Tibial nerve (tissue), 4 donors: ENCODE data around the gene FHAD1. TPM values are rescaled to one million over a fixed set of nuclear protein-coding genes. Genes with fewer than 3 reads are reported as not detected.

Experiments used
- DNase-seq, 2 donors: peaks; one replicate each; pipeline ENCODE4 v3.0.0-alpha.2; 2019; ENCODE audit warnings: low spot score in 2 of 2
- H3K27ac ChIP-seq, 4 donors: fragments of 200-600 bp; sonication (generic) in 3 of 4; one replicate each; pipeline ENCODE4 v1.5.1; 2017 to 2019; ENCODE audit warnings: mild to moderate bottlenecking in 1 of 4
- H3K27me3 ChIP-seq, 2 donors: fragments of 200-600 bp; sonication (generic) in 1 of 2; one replicate each; pipeline versions ENCODE4 v1.5.1 to v1.6.0; 2017 to 2019
- H3K36me3 ChIP-seq, 3 donors: fragments of 200-600 bp; sonication (generic); one replicate each; pipeline ENCODE4 v1.5.1; 2018 to 2019
- H3K4me1 ChIP-seq, 4 donors: fragments of 200-600 bp; sonication (generic) in 3 of 4; one replicate each; pipeline ENCODE4 v1.5.1; 2017 to 2019
- H3K4me3 ChIP-seq, 4 donors: fragments of 200-600 bp; sonication (generic) in 3 of 4; one replicate each; pipeline ENCODE4 v1.5.1; 2017 to 2019; ENCODE audit warnings: mild to moderate bottlenecking in 1 of 4, moderate library complexity in 1 of 4
- H3K9me3 ChIP-seq, 4 donors: fragments of 200-600 bp; sonication (generic) in 3 of 4; one replicate each; pipeline ENCODE4 v1.5.1; 2017 to 2019
- CTCF ChIP-seq, 5 experiments: fragments of 200-600 bp in 3 of 5; fragments of 450-650 bp in 2 of 5; sonication (generic) in 3 of 5; IDR thresholded peaks; one replicate each; pipeline ENCODE4 v1.5.1; 2016 to 2019; ENCODE audit warnings: antibody characterized with exemption in 5 of 5, mild to moderate bottlenecking in 3 of 5, moderate library complexity in 2 of 5
- EP300 ChIP-seq, 2 donors: sonication (generic); formaldehyde crosslinking; IDR thresholded peaks; one replicate each; pipeline ENCODE4 v1.6.1; 2017; ENCODE audit warnings: antibody characterized with exemption in 2 of 2, mild to moderate bottlenecking in 1 of 2
- POLR2A ChIP-seq, 2 donors: fragments of 450-650 bp; IDR thresholded peaks; one replicate each; pipeline ENCODE4 v1.6.1; 2017; ENCODE audit warnings: antibody characterized with exemption in 2 of 2, mild to moderate bottlenecking in 2 of 2, moderate library complexity in 2 of 2
- WGBS, 2 donors: methylation state at CpG; one replicate each; pipeline ENCODE4 v1.1.5; 2018; 5-methylcytosine and 5-hydroxymethylcytosine counted together
- total RNA-seq, 4 donors: library from RNA; depleted of rRNA; stranded (reverse); fragments of >200 nt; gene quantifications; one replicate each; pipeline ENCODE4 v1.1.0, GENCODE V29; 2016

FHAD1 gene
- total RNA-seq, 4 donors from 2014 or later = 0.30 to 0.63 TPM; not detected in 2

GRCh38 chr1:15254559-15254958 is 7.5 kb downstream of the FHAD1 start:
- no peak overlapping the region for H3K4me3 ChIP-seq
- 63 to 74% methylated on average over 2 of the region's 2 CpGs for WGBS, 2 donors
- H3K9me3 ChIP-seq = no peaks in the 10 kb centered on the region
- H3K36me3 ChIP-seq = no peaks in the 10 kb centered on the region
- H3K27ac ChIP-seq = no peak overlapping the region
- peaks cover 0 to 3% of the 10 kb centered on the region in 2 donors for H3K27me3 ChIP-seq
- no peaks in the 10 kb centered on the region for H3K4me1 ChIP-seq
- no peak for DNase-seq
- TF ChIP-seq CTCF (IDR thresholded peaks at IDR 0.05) (no peak), EP300 (IDR thresholded peaks at IDR 0.05) (no peak), POLR2A (IDR thresholded peaks at IDR 0.05) (no peak)

DNA sequence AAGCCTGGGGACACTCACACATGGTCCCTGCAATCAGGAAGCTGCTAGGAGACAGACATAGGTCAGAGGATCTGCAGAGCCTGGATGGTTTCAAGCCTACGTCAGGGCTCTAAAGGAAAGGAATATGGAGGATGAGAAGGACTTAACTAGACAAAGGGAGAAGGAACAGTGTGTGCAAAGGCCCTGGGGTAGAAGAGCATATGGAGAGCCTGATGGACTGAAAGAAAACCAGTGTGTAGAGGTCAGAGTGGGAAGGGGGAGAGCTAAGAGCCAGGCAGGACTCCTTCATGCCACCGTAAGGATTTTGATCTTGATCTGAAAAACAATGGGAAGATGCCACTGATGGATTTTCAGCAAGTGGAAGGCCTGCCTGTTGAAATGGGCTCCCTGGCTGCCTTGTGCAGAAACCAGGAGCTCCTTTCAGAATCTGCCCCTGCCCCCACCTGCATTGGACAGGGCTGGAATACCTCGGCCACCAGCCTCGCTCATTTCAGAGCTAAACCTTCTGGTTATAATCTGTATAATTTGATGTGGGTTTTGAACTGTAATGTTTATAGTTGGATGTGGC is 8.6 kb downstream of the FHAD1 start:
- Histone ChIP-seq H3K4me1 (peaks cover 0 to 2% (median 0%) of the 10 kb centered on the region in 4 donors), H3K4me3 (no peak overlapping the region), H3K36me3 (no peaks in the 10 kb centered on the region), H3K9me3 (no peaks in the 10 kb centered on the region), H3K27ac (no peak overlapping the region), H3K27me3 (no peaks in the 10 kb centered on the region)
- no peak for DNase-seq
- no peak for TF ChIP-seq POLR2A (IDR thresholded peaks at IDR 0.05)
- no peak for TF ChIP-seq EP300 (IDR thresholded peaks at IDR 0.05)
- no peak for TF ChIP-seq CTCF (IDR thresholded peaks at IDR 0.05)
- 90 to 93% methylated on average over 4 of the region's 4 CpGs for WGBS, 2 donors

DNA sequence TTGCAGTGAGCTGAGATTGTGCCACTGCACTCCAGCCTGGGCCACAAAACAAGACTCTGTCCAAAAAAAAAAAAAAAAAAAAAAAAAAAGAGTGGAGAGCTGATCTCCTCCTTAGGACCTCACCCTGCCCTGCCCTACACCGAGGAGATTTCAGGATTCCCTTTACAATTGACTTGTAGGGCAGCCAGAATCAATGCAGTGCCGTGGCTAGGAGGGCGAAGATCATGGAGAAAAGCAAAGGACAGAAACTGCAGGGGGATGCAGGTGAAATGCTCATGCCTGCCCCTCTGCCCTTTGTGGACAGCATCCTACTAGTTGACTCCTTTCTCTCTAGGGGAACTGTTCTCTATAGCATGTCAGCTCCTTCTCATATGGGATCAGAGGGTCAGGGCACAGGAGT is 9.6 kb downstream of the FHAD1 start:
- Histone ChIP-seq H3K36me3 (no peaks in the 10 kb centered on the region), H3K27me3 (no peaks in the 10 kb centered on the region), H3K4me1 (peaks cover 0 to 5% (median 0%) of the 10 kb centered on the region in 4 donors), H3K4me3 (no peak overlapping the region), H3K9me3 (no peaks in the 10 kb centered on the region), H3K27ac (no peak overlapping the region)
- WGBS, 2 donors = 73 to 90% methylated on average over 3 of the region's 3 CpGs
- TF ChIP-seq EP300 (IDR thresholded peaks at IDR 0.05) (no peak), CTCF (IDR thresholded peaks at IDR 0.05) (no peak), POLR2A (IDR thresholded peaks at IDR 0.05) (no peak)
- DNase-seq = no peak

DNA sequence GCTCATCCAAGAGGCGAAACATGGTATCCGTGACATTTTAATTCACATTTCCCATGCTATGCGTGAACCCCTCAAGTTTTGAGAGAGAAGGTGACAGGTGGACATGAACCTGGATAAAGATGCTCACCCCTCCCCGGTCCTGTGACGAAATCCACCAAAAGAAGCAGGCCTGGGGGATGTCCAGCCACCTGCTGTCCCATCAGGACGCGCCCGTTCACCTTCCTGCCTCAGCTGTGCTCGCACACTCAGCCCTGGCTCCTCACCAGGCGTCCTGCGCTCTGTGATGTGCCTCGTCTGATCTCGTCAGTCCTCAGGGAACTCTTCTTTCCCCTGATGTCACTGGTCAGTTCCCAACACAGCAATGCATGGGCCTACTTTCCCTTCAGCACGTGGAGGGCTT is 10.3 kb downstream of the FHAD1 start:
- DNase-seq = no peak
- peaks cover 0 to 5% (median 0%) of the 10 kb centered on the region in 4 donors for H3K4me1 ChIP-seq
- 89% methylated on average over 14 of the region's 14 CpGs for WGBS, 2 donors
- H3K4me3 ChIP-seq = no peak overlapping the region
- TF ChIP-seq EP300 (IDR thresholded peaks at IDR 0.05) (no peak), CTCF (IDR thresholded peaks at IDR 0.05) (no peak)
- H3K9me3 ChIP-seq = no peaks in the 10 kb centered on the region
- no peak overlapping the region for H3K27ac ChIP-seq
- no peaks in the 10 kb centered on the region for H3K36me3 ChIP-seq
- H3K27me3 ChIP-seq = no peaks in the 10 kb centered on the region

DNA sequence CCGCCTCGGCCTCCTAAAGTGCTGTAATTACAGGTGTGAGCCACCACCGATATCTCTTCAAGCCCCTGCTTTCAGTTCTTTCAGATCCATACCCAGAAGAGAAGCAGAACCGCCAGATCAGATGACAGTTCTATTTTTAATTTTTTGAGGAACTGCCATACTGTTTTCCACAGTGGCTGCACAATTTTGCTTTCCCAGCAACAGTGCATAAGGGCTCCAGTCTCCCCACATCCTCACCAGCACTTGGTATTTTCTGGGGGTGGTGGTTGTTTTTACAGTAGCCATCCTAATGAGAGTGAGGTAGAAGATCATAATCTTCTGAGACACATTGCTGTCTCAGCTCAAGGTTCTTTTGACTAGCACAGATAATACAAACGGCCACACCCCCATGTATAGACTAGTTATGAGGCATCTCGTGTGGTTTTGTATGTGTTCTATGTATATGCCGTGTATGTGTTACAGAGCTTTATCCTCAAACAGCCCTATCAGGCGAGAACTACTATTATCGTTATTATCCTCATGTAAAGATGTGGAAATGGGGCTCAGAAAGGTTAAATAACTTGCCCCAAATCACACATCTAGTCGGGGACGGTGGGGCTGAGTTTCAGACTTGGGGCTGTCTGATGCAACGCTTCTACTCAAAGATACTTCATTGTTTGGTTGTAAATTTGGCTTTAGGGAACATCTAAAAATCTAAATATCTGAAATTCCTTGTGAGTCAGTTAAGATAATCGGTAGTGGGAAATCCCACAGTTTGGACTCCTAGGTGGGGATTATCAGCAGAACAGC is 12.0 kb downstream of the FHAD1 start:
- H3K27me3 ChIP-seq = no peaks in the 10 kb centered on the region
- no peaks in the 10 kb centered on the region for H3K36me3 ChIP-seq
- H3K4me3 ChIP-seq = no peak overlapping the region
- TF ChIP-seq EP300 (IDR thresholded peaks at IDR 0.05) = peak in 1 of 2 donors; percentile 38
- no peak for TF ChIP-seq POLR2A (IDR thresholded peaks at IDR 0.05)
- H3K27ac ChIP-seq = peak overlapping the region in 3 of 4 donors; percentile 12 to 28 (median 17)
- H3K9me3 ChIP-seq = no peaks in the 10 kb centered on the region
- no peak for DNase-seq
- peaks cover 0 to 5% (median 0%) of the 10 kb centered on the region in 4 donors for H3K4me1 ChIP-seq
- 72 to 73% methylated on average over 13 of the region's 13 CpGs for WGBS, 2 donors
